Peyer's patch (tissue), 4 donors: ENCODE results near the gene RGL1. TPM values are rescaled to one million over a fixed set of nuclear protein-coding genes. Genes with fewer than 3 reads are reported as not detected.
A peak's percentile ranks its signal among the peaks of the same experiment; 100 is the strongest.

Experiments
- DNase-seq, 3 donors: peaks; one replicate each; pipeline ENCODE4 v3.0.0-alpha.2; 2017 to 2019
- H3K27ac ChIP-seq, 4 donors: fragments of 200-600 bp; sonication (generic); one replicate each; pipeline ENCODE4 v1.5.1; 2016 to 2019
- H3K27me3 ChIP-seq, 2 donors: fragments of 200-600 bp; sonication (generic); one replicate each; pipeline ENCODE4 v1.5.1; 2019
- H3K36me3 ChIP-seq, 3 donors: fragments of 200-600 bp; sonication (generic); one replicate each; pipeline ENCODE4 v1.5.1; 2016 to 2019
- H3K4me1 ChIP-seq, 4 donors: fragments of 200-600 bp; sonication (generic); one replicate each; pipeline ENCODE4 v1.5.1; 2016 to 2019
- H3K4me3 ChIP-seq, 4 donors: fragments of 200-600 bp; sonication (generic); 1 replicate in 3 of 4; 2 replicates in 1 of 4; pipeline ENCODE4 v1.5.1; 2016 to 2019; ENCODE audit warnings: mild to moderate bottlenecking in 1 of 4
- H3K9me3 ChIP-seq, 4 donors: fragments of 200-600 bp; sonication (generic); one replicate each; pipeline ENCODE4 v1.5.1; 2016 to 2019; ENCODE audit warnings: mild to moderate bottlenecking in 1 of 4
- CTCF ChIP-seq, 6 experiments: fragments of 450-650 bp in 4 of 6; fragments of 200-600 bp in 2 of 6; sonication (generic) in 1 of 6; IDR thresholded peaks; one replicate each; pipeline ENCODE4 v1.5.1; 2017 to 2019; ENCODE audit warnings: antibody characterized with exemption in 6 of 6, mild to moderate bottlenecking in 3 of 6, moderate library complexity in 1 of 6
- POLR2A ChIP-seq, 2 donors: fragments of 450-650 bp; IDR thresholded peaks; one replicate each; pipeline ENCODE4 v1.5.1; 2017; ENCODE audit warnings: antibody characterized with exemption in 2 of 2, mild to moderate bottlenecking in 2 of 2, moderate library complexity in 2 of 2
- total RNA-seq, 4 donors: library from RNA; depleted of rRNA; stranded (reverse); fragments of >200 nt; gene quantifications; one replicate each; pipeline ENCODE4 v1.1.0, GENCODE V29; 2016

The RGL1 gene
- total RNA-seq, 4 donors from 2014 or later: 8.9 to 32.2 (median 13.2) TPM

- H3K4me1 ChIP-seq: peaks cover 0 to 6% (median 0%) of the 10 kb centered on the region in 4 donors
- no peaks in the 10 kb centered on the region for H3K27me3 ChIP-seq
- H3K36me3 ChIP-seq: peaks cover 0 to 33% (median 0%) of the 10 kb centered on the region in 3 donors
- DNase-seq: no peak
- TF ChIP-seq CTCF (IDR thresholded peaks at IDR 0.05): no peak
- H3K27ac ChIP-seq: no peak overlapping the region
- H3K4me3 ChIP-seq: no peak overlapping the region
- no peaks in the 10 kb centered on the region for H3K9me3 ChIP-seq
Measured at GRCh38 chr1:183918589-183918988, 113.7 kb downstream of the RGL1 start.

- H3K27ac ChIP-seq: no peak overlapping the region
- no peak overlapping the region for H3K4me3 ChIP-seq
- peaks cover 0 to 4% (median 0%) of the 10 kb centered on the region in 4 donors for H3K4me1 ChIP-seq
- H3K9me3 ChIP-seq: no peaks in the 10 kb centered on the region
- DNase-seq: no peak
- H3K36me3 ChIP-seq: peaks cover 0 to 30% (median 0%) of the 10 kb centered on the region in 3 donors
- no peaks in the 10 kb centered on the region for H3K27me3 ChIP-seq
- TF ChIP-seq CTCF (IDR thresholded peaks at IDR 0.05): no peak
- TF ChIP-seq POLR2A (IDR thresholded peaks at IDR 0.05): no peak
Measured at GRCh38 chr1:183920651-183921050, 115.7 kb downstream of the RGL1 start.

- peaks cover 0 to 38% (median 0%) of the 10 kb centered on the region in 3 donors for H3K36me3 ChIP-seq
- H3K27ac ChIP-seq: no peak overlapping the region
- peak in 1 of 6 experiments; percentile 11 for TF ChIP-seq CTCF (IDR thresholded peaks at IDR 0.05)
- TF ChIP-seq POLR2A (IDR thresholded peaks at IDR 0.05): no peak
Measured at GRCh38 chr1:183922197-183922596, 117.3 kb downstream of the RGL1 start.

GRCh38 chr1:183925947-183926346, 121.0 kb downstream of the RGL1 start:
- Histone ChIP-seq H3K27me3 (no peaks in the 10 kb centered on the region), H3K4me1 (peaks cover 0 to 4% (median 0%) of the 10 kb centered on the region in 4 donors), H3K27ac (peak overlapping the region in 1 of 4 donors; percentile 36), H3K9me3 (no peaks in the 10 kb centered on the region), H3K4me3 (no peak overlapping the region), H3K36me3 (peaks cover 0 to 28% (median 0%) of the 10 kb centered on the region in 3 donors)
- TF ChIP-seq POLR2A (IDR thresholded peaks at IDR 0.05) (no peak), CTCF (IDR thresholded peaks at IDR 0.05) (no peak)
- DNase-seq: no peak

More at GRCh38 chr1:183922197-183922596, 117.3 kb downstream of the RGL1 start:
- H3K27me3 ChIP-seq: no peaks in the 10 kb centered on the region
- H3K4me3 ChIP-seq: no peak overlapping the region
- no peak for DNase-seq
- H3K9me3 ChIP-seq: no peaks in the 10 kb centered on the region
- peaks cover 0 to 4% (median 0%) of the 10 kb centered on the region in 4 donors for H3K4me1 ChIP-seq

GRCh38 chr1:183926983-183927382, 122.1 kb downstream of the RGL1 start:
- Histone ChIP-seq H3K9me3 (no peaks in the 10 kb centered on the region), H3K4me1 (peaks cover 0 to 4% (median 0%) of the 10 kb centered on the region in 4 donors), H3K4me3 (no peak overlapping the region), H3K27me3 (no peaks in the 10 kb centered on the region), H3K36me3 (peaks cover 0 to 26% (median 0%) of the 10 kb centered on the region in 3 donors), H3K27ac (peak overlapping the region in 1 of 4 donors; percentile 36)
- TF ChIP-seq POLR2A (IDR thresholded peaks at IDR 0.05) (no peak), CTCF (IDR thresholded peaks at IDR 0.05) (no peak)
- DNase-seq: no peak
